ENCODE results near the gene UBASH3B.
A peak's percentile ranks its signal among the peaks of the same experiment; 100 is the strongest.
"Not testable (repeated sequence)": the region's sequence is repeated elsewhere in the genome, so short reads cannot be mapped to it uniquely, and the experiment has no call there.

The UBASH3B gene

DNA sequence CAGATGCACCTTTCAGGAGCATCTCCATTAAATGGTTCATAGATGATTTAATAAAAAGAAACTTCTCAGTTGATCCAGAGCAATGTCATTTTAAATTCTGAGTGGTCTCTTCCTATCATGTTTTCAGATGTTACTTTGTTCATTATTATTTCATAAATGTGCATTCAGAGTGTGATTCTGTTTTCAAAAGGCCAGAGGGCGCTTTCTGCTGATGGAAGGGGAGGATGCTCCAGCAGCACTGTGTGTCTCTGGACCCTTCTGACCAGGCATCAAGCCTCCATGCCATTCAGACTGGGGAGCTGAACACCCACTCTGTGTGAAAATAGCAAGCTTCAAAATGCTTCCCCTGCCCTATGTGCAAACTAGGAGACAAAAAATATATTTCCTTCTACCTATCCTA is 158.9 kb downstream of the UBASH3B start:
- DNase-seq (ENCODE audit: low read depth, low spot score) = no peak
- H3K4me3 ChIP-seq (ENCODE audit: low read length) = no peak overlapping the region

DNA sequence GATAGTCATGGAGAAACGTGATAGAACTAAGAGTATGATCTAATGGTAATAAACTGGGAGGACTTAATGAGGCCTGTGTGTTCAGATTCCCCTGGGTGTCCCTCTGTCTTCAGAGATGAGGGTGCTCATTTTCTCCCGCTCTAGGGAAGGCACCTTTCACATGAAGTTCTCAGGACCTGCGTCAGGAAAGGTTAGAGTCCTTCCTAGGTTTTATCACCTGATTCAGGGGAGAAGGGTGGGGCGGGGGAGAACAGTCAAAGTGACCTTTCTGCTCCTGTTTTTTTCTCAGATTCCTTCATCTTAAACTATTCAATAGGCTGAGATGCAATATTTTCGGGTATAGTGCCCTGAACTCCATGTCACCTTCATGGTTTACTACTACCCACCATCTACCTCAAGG is 160.4 kb downstream of the UBASH3B start:
- H3K4me3 ChIP-seq (ENCODE audit: low read length) = no peak overlapping the region
- no peak for DNase-seq (ENCODE audit: low read depth, low spot score)

DNA sequence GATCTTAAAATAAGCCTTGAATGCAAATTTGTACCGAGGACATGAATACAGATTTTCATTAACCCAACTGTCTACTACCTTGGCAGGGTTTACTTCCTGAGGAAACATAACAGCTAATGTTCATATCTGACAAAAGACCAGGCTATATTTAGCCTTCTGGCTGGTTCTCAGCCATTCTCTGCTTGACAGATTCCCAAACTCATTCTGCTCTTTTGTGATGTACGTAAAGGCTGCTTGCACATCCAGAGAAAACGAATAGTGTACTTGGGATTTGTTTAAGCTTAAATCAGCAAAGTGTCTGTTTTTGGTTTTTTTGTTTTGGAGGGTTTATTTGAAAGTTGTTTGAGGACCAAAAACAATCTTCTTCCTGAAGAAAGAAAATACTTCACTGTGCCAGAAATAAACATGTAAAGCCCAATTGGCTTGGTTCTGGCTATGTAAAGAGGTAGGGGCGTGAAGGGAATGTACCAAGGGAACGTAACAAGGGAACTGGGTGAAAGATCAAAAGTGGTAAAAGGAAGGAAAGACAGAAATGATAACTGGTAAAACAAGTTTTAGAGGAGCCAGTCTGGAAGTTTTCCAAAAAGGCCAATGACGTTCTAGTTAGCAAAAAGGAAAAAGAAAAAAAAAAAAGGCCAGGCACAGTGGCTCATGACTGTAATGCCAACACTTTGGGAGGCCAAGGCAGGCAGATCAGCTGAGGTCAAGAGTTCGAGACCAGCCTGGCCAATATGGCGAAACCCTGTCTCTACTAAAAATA is 161.4 kb downstream of the UBASH3B start:
- no peak for DNase-seq (ENCODE audit: low read depth, low spot score)
- no peak overlapping the region for H3K4me3 ChIP-seq (ENCODE audit: low read length)

DNA sequence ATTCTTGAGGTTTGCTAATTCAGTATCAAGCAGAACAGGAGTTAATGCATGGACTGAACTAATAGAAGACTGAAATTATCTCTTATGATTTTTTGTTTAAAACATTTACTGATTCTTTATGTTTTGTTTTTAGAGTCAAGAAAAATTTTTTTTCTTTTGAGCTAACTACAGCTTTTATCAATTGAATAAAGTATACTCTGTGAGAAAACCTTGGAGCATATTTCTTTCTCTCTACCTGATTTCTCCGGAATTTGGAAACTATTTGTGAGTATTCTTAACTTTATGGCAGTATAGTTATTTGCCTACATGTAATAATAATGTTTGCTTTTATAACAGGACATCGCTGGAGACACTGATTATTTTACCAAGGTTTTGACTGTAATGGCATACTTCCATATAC is 164.6 kb downstream of the UBASH3B start:
- no peak overlapping the region for H3K4me3 ChIP-seq (ENCODE audit: low read length)
- no peak for DNase-seq (ENCODE audit: low read depth, low spot score)

GRCh38 chr11:122821169-122821568 is 165.6 kb downstream of the UBASH3B start:
- DNase-seq (ENCODE audit: low read depth, low spot score) = no peak
- H3K4me3 ChIP-seq (ENCODE audit: low read length) = no peak overlapping the region

DNA sequence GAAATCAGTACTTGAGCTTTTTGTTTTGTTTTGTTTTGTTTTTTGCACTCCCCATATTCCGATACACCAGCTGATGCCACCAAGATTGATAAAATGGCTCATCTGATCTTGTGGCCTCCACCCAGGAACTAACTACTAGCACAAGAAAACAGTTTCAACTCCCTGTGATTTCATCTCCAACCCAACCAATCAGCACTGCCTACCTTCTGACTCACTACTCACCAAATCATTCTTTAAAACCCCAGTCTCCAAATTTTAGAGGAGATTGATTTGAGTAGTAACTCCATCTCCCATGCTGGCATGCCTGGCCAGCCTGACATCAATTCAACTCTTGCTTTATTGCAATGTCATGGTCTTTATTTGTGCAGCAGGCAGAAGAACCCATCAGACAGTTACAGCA is 166.7 kb downstream of the UBASH3B start:
- DNase-seq (ENCODE audit: low read depth, low spot score) = no peak
- H3K4me3 ChIP-seq (ENCODE audit: low read length) = no peak overlapping the region

DNA sequence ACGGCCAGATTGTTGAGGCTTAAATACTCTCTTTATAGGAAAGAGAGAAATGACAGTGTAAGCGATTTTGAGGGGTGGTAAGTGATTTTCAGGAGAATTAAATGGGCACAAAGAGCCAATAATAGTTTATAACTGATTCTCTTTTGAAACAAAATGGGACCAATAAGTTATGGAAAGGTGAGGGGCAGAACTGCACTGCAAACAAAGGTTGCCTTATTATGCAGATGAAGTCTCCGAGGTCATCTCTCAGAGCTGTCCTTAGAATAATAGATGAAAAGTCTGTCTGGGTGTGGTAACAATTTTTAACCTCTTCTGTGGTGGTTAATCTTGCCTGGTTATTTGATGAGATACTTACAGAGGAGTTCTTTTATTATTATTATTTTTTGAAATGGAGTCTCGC is 168.0 kb downstream of the UBASH3B start:
- no peak for DNase-seq (ENCODE audit: low read depth, low spot score)
- no peak overlapping the region for H3K4me3 ChIP-seq (ENCODE audit: low read length)

- not testable (repeated sequence) for H3K4me3 ChIP-seq (ENCODE audit: low read length); DNase-seq (ENCODE audit: low read depth, low spot score)
Observed at GRCh38 chr11:122829371-122829770, 173.8 kb downstream of the UBASH3B start.

DNA sequence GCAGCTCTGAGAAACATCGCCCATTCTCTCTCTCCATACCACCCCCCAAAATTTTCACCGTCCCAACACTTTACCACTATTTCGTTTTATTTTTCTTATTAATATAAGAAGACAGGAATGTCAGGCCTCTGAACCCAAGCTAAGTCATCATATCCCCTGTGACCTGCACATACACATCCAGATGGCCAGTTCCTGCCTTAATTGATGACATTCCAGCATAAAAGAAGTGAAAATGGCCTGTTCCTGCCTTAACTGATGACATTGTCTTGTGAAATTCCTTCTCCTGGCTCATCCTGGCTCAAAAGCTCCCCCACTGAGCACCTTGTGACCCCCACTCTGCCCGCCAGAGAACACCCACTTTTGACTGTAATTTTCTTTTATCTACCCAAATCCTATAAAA is 176.8 kb downstream of the UBASH3B start:
- not testable (repeated sequence) for DNase-seq (ENCODE audit: low read depth, low spot score); H3K4me3 ChIP-seq (ENCODE audit: low read length)

- no peak overlapping the region for H3K4me3 ChIP-seq (ENCODE audit: low read length)
- no peak for DNase-seq (ENCODE audit: low read depth, low spot score)
Observed at GRCh38 chr11:122832721-122833470, 177.4 kb downstream of the UBASH3B start.

DNA sequence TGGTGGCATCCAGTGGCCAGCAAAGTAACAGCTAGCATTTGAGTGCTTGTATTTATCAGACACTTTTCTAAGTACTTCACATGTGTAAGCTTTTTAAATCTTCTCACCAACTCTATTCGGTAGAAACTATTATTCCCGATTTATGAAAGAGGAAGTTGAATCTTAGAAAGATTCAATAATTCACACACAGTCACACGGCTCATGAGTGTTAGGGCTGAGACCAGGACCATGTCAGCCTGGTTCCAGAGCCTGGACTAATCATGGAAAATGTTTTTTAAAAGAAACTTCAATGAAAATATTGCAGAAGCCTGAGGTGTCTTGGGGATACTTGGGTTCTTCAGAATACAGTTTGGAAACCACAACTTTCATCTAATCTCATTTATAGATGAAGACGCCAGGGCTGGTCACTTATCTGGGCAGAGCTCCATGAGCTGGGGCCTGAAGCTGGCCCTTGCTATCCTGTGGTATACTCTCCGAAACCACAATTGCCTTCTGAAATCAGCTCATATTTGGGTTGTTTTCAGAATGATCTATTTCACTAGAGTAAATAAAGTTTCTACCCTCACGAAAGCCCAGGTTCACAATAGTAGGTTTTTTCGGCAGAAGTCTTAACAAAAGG is 178.4 kb downstream of the UBASH3B start:
- H3K4me3 ChIP-seq (ENCODE audit: low read length) = no peak overlapping the region
- no peak for DNase-seq (ENCODE audit: low read depth, low spot score)

GRCh38 chr11:122836916-122837315 is 181.4 kb downstream of the UBASH3B start:
- no peak overlapping the region for H3K4me3 ChIP-seq (ENCODE audit: low read length)
- DNase-seq (ENCODE audit: low read depth, low spot score) = no peak

GRCh38 chr11:122837528-122838346 is 182.2 kb downstream of the UBASH3B start:
- DNase-seq (ENCODE audit: low read depth, low spot score) = no peak
- no peak overlapping the region for H3K4me3 ChIP-seq (ENCODE audit: low read length)

GRCh38 chr11:122843281-122844141 is 188.0 kb downstream of the UBASH3B start:
- peak overlapping the region; percentile 18; the same call in 1 of the 2 replicates for H3K4me3 ChIP-seq (ENCODE audit: low read length)
- peak; percentile 74 for DNase-seq (ENCODE audit: low read depth, low spot score)

- no peak for DNase-seq (ENCODE audit: low read depth, low spot score)
- H3K4me3 ChIP-seq (ENCODE audit: low read length) = no peak overlapping the region
Observed at GRCh38 chr11:122847466-122847865, 191.9 kb downstream of the UBASH3B start.

DNA sequence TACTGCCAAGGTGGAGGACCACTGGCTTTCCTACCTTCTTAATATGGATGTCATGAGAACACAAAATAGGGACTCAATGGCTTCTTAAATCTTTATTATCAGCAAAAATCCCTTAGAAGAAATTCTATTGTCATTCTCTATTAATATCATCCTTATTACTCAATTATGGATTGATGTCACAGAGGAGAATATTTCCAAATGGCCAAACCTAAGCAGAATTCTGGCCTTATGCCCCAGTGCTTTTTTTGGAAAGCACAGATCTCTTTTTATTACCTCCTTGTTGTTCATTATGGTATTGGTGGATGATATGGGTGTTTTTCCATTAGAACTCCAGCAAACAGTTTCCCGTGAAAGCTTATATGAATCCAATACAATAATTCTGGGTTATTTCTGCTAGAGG is 192.7 kb downstream of the UBASH3B start:
- no peak overlapping the region for H3K4me3 ChIP-seq (ENCODE audit: low read length)
- DNase-seq (ENCODE audit: low read depth, low spot score) = no peak

DNA sequence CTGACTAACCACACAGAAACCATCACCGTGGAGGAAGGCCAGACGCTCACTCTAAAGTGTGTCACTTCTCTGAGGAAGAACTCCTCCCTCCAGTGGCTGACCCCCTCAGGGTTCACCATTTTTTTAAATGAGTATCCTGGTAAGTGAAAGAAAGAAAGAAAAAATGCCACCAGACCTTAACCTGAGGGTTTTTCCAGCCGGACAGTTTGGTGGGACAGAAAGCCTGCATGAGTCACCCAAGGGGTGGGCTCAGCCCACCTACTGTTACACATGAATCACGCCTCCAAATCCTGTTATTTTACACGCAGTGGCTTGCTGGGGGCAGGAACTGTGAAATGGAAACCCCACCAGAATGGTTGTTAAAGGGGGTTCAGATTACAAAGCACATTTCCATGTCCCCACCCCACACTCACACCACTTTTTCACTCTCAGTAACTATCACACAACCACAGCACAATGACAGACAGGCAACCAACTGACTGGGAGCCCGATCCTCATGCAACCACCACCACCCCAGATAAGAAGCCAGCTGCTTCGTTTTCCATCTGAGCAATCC is 194.6 kb downstream of the UBASH3B start:
- DNase-seq (ENCODE audit: low read depth, low spot score) = no peak

DNA sequence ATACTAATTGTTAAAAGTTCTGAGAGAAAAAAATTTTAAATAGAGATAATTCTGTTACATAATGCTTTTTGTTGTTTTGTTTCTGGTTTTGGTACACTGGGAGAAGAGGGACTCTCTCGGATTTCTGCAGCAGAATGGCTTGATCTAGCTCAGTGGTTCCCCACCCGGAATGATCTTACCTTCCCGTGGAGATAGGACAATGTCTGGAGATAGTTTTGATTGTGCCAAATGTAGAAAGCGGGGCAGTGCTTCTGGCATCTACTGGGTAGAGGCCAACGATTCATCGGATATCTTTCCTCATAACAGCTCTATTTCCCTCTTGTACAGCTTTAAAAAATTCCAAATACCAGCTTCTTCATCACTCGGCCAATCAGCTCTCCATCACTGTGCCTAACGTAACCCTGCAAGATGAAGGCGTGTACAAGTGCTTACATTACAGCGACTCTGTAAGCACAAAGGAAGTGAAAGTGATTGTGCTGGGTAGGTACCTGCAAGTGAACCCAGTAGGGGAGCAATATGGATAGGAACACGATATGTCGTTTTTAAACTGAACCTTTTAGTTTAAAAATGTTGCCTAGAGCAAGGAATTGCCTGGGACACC is 195.9 kb downstream of the UBASH3B start:
- no peak overlapping the region for H3K4me3 ChIP-seq (ENCODE audit: low read length)
- no peak for DNase-seq (ENCODE audit: low read depth, low spot score)

More for the DNA sequence above, 194.6 kb downstream of the UBASH3B start:
- no peak overlapping the region for H3K4me3 ChIP-seq (ENCODE audit: low read length)
